Esophagus muscularis mucosa (tissue), 4 donors: ENCODE measurements around the gene PTPN1. TPM values are rescaled to one million over a fixed set of nuclear protein-coding genes. Genes with fewer than 3 reads are reported as not detected.

Experiments used
- DNase-seq: peaks from one replicate; pipeline ENCODE4 v3.0.0-alpha.2; 2017; ENCODE audit errors: extremely low spot score
- H3K27ac ChIP-seq, 4 donors: fragments of 200-600 bp; sonication (generic); replicated peaks in 1 of 4; 1 replicate in 3 of 4; 2 replicates in 1 of 4; pipeline ENCODE4 v1.5.1; 2016 to 2019; ENCODE audit warnings: mild to moderate bottlenecking in 1 of 4
- H3K27me3 ChIP-seq, 4 donors: fragments of 200-600 bp; sonication (generic); one replicate each; pipeline versions ENCODE4 v1.5.1 to v1.6.0; 2016 to 2019
- H3K36me3 ChIP-seq, 4 donors: fragments of 200-600 bp; sonication (generic); one replicate each; pipeline ENCODE4 v1.5.1; 2016 to 2019
- H3K4me1 ChIP-seq, 4 donors: fragments of 200-600 bp; sonication (generic); one replicate each; pipeline ENCODE4 v1.5.1; 2016 to 2019
- H3K4me3 ChIP-seq, 4 donors: fragments of 200-600 bp; sonication (generic); 1 replicate in 2 of 4; 2 replicates in 2 of 4; pipeline ENCODE4 v1.5.1; 2016 to 2019; ENCODE audit warnings: mild to moderate bottlenecking in 4 of 4, moderate library complexity in 1 of 4
- H3K9me3 ChIP-seq, 4 donors: fragments of 200-600 bp; sonication (generic); 1 replicate in 3 of 4; 2 replicates in 1 of 4; pipeline ENCODE4 v1.5.1; 2016 to 2019
- CTCF ChIP-seq, 3 experiments: fragments of 200-600 bp in 2 of 3; fragments of 450-650 bp in 1 of 3; sonication (generic) in 2 of 3; IDR thresholded peaks; one replicate each; pipeline ENCODE4 v1.5.1; 2017 to 2019; ENCODE audit warnings: antibody characterized with exemption in 3 of 3, mild to moderate bottlenecking in 2 of 3, moderate library complexity in 1 of 3
- EP300 ChIP-seq: sonication (generic); formaldehyde crosslinking; IDR thresholded peaks from one replicate; pipeline ENCODE4 v1.6.1; 2017; ENCODE audit warnings: antibody characterized with exemption
- POLR2A ChIP-seq: fragments of 450-650 bp; IDR thresholded peaks from one replicate; pipeline ENCODE4 v1.6.1; 2017; ENCODE audit warnings: antibody characterized with exemption, moderate library complexity, mild to moderate bottlenecking, low read depth
- POLR2AphosphoS5 ChIP-seq, 2 donors: sonication (generic); formaldehyde crosslinking; IDR thresholded peaks; one replicate each; pipeline ENCODE4 v1.6.1; 2017; ENCODE audit warnings: antibody characterized with exemption in 2 of 2
- WGBS: methylation state at CpG from one replicate; pipeline ENCODE4 v1.1.5; 2018; 5-methylcytosine and 5-hydroxymethylcytosine counted together
- intact Hi-C: fragments of 100-400 bp; cut with DNase I; formaldehyde crosslinking; loops from one replicate; pipeline ENCODE4 v1.15.1; 2023
- total RNA-seq, 4 donors: library from RNA; depleted of rRNA; stranded (reverse); fragments of >200 nt; gene quantifications; one replicate each; pipeline versions ENCODE4 v1.1.0 to v1.2.1, GENCODE V29; 2016

The PTPN1 gene
- total RNA-seq, 4 donors from 2014 or later: 21.2 to 49.0 (median 41.0) TPM

DNA sequence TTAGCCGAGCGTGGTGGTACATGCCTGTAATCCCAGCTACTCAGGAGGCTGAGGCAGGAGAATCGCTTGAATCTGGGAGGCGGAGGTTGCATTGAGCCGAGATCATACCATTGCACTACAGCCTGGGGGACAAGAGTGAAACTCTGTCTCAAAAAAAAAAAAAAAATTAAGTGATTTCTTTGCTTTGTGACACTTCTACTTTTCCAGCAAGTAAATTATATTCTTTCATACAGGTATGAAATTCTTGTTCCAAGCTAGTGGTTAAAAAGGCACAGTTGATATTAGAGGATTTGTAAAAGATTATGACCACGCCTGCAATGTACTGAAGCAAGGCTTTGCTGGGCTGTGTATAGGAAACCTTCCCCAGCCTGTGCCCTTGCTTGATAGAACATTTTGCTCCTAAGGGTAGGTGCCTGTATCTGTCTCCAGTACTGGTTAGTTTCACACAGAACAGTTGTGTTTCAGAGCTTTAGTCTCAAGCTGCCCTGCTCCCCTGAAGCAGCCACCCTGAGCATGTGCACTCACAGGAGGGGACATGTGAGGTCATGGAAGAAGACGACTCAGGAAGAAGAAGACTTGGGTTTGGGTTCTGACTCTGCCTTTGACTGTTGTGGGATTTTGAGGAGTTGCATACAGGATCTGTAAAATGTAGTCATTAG lies 10.2 kb downstream of the PTPN1 start:
- Histone ChIP-seq H3K9me3 (no peaks in the 10 kb centered on the region), H3K27me3 (no peaks in the 10 kb centered on the region), H3K4me3 (no peak overlapping the region), H3K27ac (no peak overlapping the region), H3K4me1 (peaks cover 69 to 87% (median 78%) of the 10 kb centered on the region in 4 donors), H3K36me3 (no peaks in the 10 kb centered on the region)
- intact Hi-C loops: no loop called here
- no peak for TF ChIP-seq POLR2A
- TF ChIP-seq EP300: no peak
- no peak for TF ChIP-seq CTCF (IDR thresholded peaks at IDR 0.05)
- TF ChIP-seq POLR2AphosphoS5 (IDR thresholded peaks at IDR 0.05): no peak
- WGBS: 88% methylated on average over 7 of the region's 7 CpGs
- DNase-seq: no peak

GRCh38 chr20:50521221-50522052 lies 11.3 kb downstream of the PTPN1 start:
- TF ChIP-seq POLR2A: no peak
- TF ChIP-seq CTCF (IDR thresholded peaks at IDR 0.05): no peak
- no peak for TF ChIP-seq POLR2AphosphoS5 (IDR thresholded peaks at IDR 0.05)
- TF ChIP-seq EP300: no peak
- H3K4me3 ChIP-seq: no peak overlapping the region
- no peak for DNase-seq
- intact Hi-C loops: no loop called here
- peaks cover 65 to 85% (median 74%) of the 10 kb centered on the region in 4 donors for H3K4me1 ChIP-seq
- H3K36me3 ChIP-seq: no peaks in the 10 kb centered on the region
- H3K27me3 ChIP-seq: no peaks in the 10 kb centered on the region
- H3K9me3 ChIP-seq: no peaks in the 10 kb centered on the region
- peak overlapping the region in 1 of 4 donors; percentile 32 for H3K27ac ChIP-seq
- 80% methylated on average over 7 of the region's 7 CpGs for WGBS

- Histone ChIP-seq H3K4me3 (no peak overlapping the region), H3K27me3 (no peaks in the 10 kb centered on the region), H3K4me1 (peaks cover 65 to 86% (median 79%) of the 10 kb centered on the region in 4 donors), H3K36me3 (no peaks in the 10 kb centered on the region), H3K9me3 (no peaks in the 10 kb centered on the region), H3K27ac (no peak overlapping the region)
- no peak for DNase-seq
- WGBS: 88% methylated on average over 3 of the region's 3 CpGs
- intact Hi-C loops: no loop called here
- TF ChIP-seq CTCF (IDR thresholded peaks at IDR 0.05): no peak
- no peak for TF ChIP-seq POLR2A
- no peak for TF ChIP-seq POLR2AphosphoS5 (IDR thresholded peaks at IDR 0.05)
- TF ChIP-seq EP300: no peak
These were observed 12.0 kb downstream of the PTPN1 start for GRCh38 chr20:50522053-50522674.

DNA sequence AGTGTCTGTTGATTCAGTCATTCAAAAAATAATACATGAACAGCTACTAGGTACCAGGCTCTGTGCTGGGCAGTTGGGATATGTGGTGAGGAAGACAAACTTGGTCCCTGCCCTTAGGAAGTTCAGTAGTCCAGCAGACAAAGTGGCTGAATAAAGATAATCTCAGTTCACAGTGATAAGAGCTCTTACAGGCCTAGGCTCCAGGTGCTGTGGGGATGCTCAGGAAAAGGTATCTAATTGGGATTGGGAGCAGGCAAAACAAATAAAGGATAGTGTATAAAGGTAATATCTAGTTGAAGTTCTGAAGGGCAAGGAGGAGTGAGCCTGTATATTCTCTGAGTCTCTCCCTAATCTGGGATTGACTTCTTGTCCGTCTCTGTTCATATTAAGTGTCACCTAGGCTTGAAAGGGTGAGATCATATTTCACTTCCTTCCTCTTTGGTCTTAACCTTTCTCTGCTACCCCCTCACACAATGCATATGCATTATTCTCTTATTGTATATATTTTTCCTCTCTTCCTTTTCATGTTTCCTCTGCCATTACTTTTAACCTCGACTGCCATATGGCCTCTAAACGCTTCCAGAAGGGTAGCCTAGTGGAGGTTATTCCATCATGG lies 13.5 kb downstream of the PTPN1 start:
- no peak overlapping the region for H3K4me3 ChIP-seq
- H3K36me3 ChIP-seq: no peaks in the 10 kb centered on the region
- intact Hi-C loops: no loop called here
- H3K9me3 ChIP-seq: no peaks in the 10 kb centered on the region
- no peak for DNase-seq
- no peak for TF ChIP-seq EP300
- no peak for TF ChIP-seq POLR2AphosphoS5 (IDR thresholded peaks at IDR 0.05)
- TF ChIP-seq POLR2A: no peak
- TF ChIP-seq CTCF (IDR thresholded peaks at IDR 0.05): no peak
- H3K4me1 ChIP-seq: peaks cover 65 to 87% (median 78%) of the 10 kb centered on the region in 4 donors
- no peaks in the 10 kb centered on the region for H3K27me3 ChIP-seq
- H3K27ac ChIP-seq: no peak overlapping the region
- 65% methylated on average over 3 of the region's 3 CpGs for WGBS
